ENCODE measurements around the gene SMARCD1. TPM values are rescaled to one million over a fixed set of nuclear protein-coding genes. Genes with fewer than 3 reads are reported as not detected.
A peak's percentile ranks its signal among the peaks of the same experiment; 100 is the strongest.

The SMARCD1 gene
- total RNA-seq, 2 experiments from 2014 or later, result 47.3 to 55.1 TPM

DNA sequence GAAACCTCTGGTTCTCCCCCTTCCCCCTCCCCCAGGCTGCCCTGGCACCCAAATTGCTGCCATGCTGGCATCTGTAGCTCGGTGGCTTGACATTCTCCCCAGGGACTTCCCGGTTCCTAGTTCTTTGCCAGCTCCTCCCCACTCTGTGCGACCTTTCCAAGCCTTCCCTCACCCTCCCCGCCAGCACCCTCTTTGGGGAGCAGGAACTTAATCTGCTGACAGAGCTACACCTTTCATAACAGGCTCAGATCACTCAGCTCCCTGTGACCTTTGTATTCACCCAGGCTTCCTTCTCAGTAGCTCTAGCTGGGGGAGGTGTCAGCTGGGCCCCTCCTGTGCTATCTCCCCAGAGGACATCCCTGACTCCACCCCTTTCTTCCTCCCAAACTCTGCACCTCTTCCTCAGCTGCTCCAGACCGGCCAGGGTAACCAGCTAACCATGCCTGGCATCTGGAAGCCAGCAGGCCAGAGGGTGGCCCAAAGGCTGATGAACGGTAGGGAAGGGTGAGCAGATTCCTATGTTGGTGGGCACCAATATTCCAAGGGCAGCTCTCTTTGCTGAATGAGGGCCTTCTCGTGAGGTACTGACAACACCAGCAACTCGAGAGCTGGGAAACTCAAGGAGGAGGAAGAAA, 25.1 kb downstream of the SMARCD1 start:
- H3K36me3 Mint-ChIP-seq (ENCODE audit: low read depth), result peaks cover 5% of the 10 kb centered on the region
- no peaks in the 10 kb centered on the region for H3K27me3 Mint-ChIP-seq
- H3K4me3 Mint-ChIP-seq, result peak overlapping the region; percentile 44
- no peak for ATAC-seq
- ChIA-PET POLR2A (interaction anchor here (0.7 to 3.4 kb wide), 10 partner anchors 11 to 173 kb away, joined by 3 to 26 read pairs (median 4); partner anchors contain the start of genes CERS5, LIMA1 and SMARCD1), CTCF (interaction anchor here (0.7 to 5.9 kb wide), 35 partner anchors 10 to 330 kb away, joined by 3 to 57 read pairs (median 10); partner anchors contain the start of genes CERS5, GPD1 and SMARCD1)
- DNase-seq, result peak; percentile 33
- peak overlapping the region; percentile 75 for H3K27ac Mint-ChIP-seq
- peaks cover 21% of the 10 kb centered on the region for H3K4me1 Mint-ChIP-seq (ENCODE audit: low read depth)
- H3K9me3 Mint-ChIP-seq, result no peaks in the 10 kb centered on the region
- TF ChIP-seq, protein P1, sequence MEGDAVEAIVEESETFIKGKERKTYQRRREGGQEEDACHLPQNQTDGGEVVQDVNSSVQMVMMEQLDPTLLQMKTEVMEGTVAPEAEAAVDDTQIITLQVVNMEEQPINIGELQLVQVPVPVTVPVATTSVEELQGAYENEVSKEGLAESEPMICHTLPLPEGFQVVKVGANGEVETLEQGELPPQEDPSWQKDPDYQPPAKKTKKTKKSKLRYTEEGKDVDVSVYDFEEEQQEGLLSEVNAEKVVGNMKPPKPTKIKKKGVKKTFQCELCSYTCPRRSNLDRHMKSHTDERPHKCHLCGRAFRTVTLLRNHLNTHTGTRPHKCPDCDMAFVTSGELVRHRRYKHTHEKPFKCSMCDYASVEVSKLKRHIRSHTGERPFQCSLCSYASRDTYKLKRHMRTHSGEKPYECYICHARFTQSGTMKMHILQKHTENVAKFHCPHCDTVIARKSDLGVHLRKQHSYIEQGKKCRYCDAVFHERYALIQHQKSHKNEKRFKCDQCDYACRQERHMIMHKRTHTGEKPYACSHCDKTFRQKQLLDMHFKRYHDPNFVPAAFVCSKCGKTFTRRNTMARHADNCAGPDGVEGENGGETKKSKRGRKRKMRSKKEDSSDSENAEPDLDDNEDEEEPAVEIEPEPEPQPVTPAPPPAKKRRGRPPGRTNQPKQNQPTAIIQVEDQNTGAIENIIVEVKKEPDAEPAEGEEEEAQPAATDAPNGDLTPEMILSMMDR (IDR thresholded peaks at IDR 0.05), result no peak
- intact Hi-C loops (cut with micrococcal nuclease), result loop anchor here (10.0 kb wide), 1 partner anchor 205 kb away; no protein-coding TSS in a partner anchor

DNA sequence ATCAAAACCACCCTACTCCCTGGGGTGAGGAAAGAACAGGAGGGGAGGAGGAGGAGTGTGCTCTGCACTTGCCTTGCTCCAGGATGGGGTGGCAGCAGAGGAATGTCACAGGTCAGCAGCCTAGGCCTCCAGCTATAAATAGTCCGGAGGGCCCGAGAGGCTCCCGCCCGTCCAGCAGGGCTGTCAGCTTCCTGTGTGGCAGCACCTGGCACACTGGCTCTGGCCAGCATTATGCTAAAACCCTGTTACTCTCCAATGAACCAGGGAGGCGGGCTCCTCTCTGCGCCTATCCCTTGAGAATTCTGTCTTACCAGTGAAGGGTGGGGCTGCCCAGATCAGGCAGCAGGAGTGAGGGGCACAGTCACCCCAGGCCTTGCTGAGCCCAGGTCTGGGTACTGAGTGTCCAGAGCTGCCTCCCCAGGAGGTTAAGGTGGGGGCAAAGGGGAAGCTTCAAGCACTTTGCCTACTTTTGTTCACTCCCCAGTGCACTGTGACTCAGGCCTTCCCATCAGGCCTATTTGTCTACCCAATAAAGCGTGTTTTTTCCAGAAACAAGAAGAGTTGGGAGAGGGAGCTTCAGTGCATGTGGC, 25.7 kb downstream of the SMARCD1 start:
- peaks cover 26% of the 10 kb centered on the region for H3K4me1 Mint-ChIP-seq (ENCODE audit: low read depth)
- ChIA-PET POLR2A (interaction anchor here (0.6 to 3.4 kb wide), 10 partner anchors 13 to 872 kb away, joined by 3 to 26 read pairs (median 6); partner anchors contain the start of genes LIMA1 and SMARCD1), CTCF (interaction anchor here (0.7 to 5.9 kb wide), 56 partner anchors 10 to 330 kb away, joined by 3 to 57 read pairs (median 7); partner anchors contain the start of genes CERS5, GPD1, LIMA1 and SMARCD1)
- ATAC-seq (no peak), DNase-seq (no peak)
- H3K27ac Mint-ChIP-seq, result peak overlapping the region; percentile 83
- H3K4me3 Mint-ChIP-seq, result peak overlapping the region; percentile 95
- no peaks in the 10 kb centered on the region for H3K9me3 Mint-ChIP-seq
- H3K27me3 Mint-ChIP-seq, result no peaks in the 10 kb centered on the region
- peaks cover 7% of the 10 kb centered on the region for H3K36me3 Mint-ChIP-seq (ENCODE audit: low read depth)
- intact Hi-C loops (cut with micrococcal nuclease), result loop anchor here (10.0 kb wide), 1 partner anchor 204 kb away; no protein-coding TSS in a partner anchor
- TF ChIP-seq, protein P1 (IDR thresholded peaks at IDR 0.05), result no peak

DNA sequence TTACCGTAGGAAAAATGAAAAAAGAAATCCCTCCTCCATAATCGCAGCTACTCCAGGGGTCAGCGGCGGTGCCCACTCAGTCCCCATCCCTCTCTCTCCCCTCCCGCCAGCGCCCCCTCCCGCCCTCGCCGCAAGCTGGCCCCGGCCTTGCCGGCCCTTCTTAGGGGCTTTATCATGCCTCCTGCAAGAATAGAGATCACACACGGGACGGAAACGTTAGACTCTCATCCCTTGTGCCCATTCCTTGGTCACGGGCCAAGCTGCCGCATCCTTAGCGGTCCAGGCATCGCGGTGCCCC, 26.2 kb downstream of the SMARCD1 start:
- Mint-ChIP-seq H3K4me3 (peak overlapping the region; percentile 95), H3K27me3 (no peaks in the 10 kb centered on the region), H3K36me3 (ENCODE audit: low read depth) (peaks cover 8% of the 10 kb centered on the region), H3K4me1 (ENCODE audit: low read depth) (peaks cover 30% of the 10 kb centered on the region), H3K27ac (peak overlapping the region; percentile 83), H3K9me3 (no peaks in the 10 kb centered on the region)
- intact Hi-C loops (cut with micrococcal nuclease), result loop anchor here (10.0 kb wide), 1 partner anchor 203 kb away; no protein-coding TSS in a partner anchor
- TF ChIP-seq, protein P1 (IDR thresholded peaks at IDR 0.05), result no peak
- POLR2A ChIA-PET, result interaction anchor here (0.6 to 3.4 kb wide), 13 partner anchors 13 to 872 kb away, joined by 3 to 26 read pairs (median 6); partner anchors contain the start of genes CERS5, LIMA1, RACGAP1 and SMARCD1
- CTCF ChIA-PET, result interaction anchor here (0.7 to 5.9 kb wide), 60 partner anchors 11 to 291 kb away, joined by 3 to 57 read pairs (median 6); partner anchors contain the start of genes CERS5, GPD1, LIMA1 and SMARCD1
- no peak for DNase-seq
- no peak for ATAC-seq

DNA sequence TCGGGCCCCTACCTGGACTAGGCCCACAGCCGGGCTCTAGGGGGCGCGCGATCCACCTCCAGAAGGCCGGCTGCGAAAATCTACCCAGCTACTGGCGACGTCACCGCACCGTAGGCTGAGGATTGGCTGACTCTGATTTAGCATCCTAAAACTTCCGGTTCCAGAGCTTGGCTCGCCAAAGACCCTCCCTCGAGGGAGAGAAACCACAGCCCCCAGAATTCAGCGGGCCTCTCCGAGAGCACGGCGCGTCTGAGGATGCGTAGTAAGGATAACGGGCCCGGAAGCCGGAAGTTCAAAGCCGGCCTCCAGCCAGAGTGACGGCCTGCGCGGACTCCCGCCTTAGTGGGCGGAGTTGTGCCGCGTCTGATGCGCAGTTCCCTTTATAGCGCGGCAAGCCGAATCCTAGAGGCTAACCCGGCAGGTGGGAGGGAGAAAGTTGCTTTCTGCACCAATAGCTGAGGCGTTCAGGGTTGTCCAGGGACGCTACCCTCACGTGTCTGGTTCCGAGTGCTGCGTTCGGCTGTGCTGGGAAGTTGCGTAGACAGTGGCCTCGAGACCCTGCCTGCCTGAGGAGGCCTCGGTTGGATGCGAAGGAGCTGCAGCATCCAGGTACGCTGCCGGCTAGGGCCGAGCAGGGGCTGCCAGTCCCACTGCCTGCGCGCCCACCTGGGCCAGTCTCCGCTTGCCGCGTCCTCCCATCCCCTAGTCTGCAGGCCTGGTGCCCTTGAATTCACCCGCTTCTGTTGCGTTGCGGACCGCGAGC, 26.7 kb downstream of the SMARCD1 start, which contains the start of gene COX14:
COX14 (plus strand) TSS at position 544 of the 763 bp plus-strand sequence. CDS start 7,808 bp downstream, outside the sequence.
- peak within 1 kb of the TSS; percentile 94 for H3K27ac Mint-ChIP-seq
- ATAC-seq (peak; percentile 88), DNase-seq (peak; percentile 100)
- H3K4me3 Mint-ChIP-seq, result peak within 1 kb of the TSS; percentile 95
- H3K27me3 Mint-ChIP-seq, result no peaks in the 10 kb centered on the region
- H3K4me1 Mint-ChIP-seq (ENCODE audit: low read depth), result peaks cover 34% of the 10 kb centered on the region
- TF ChIP-seq, protein P1 (IDR thresholded peaks at IDR 0.05), result peak; percentile 84
- no peaks in the 10 kb centered on the region for H3K9me3 Mint-ChIP-seq
- peaks cover 12% of the 10 kb centered on the region for H3K36me3 Mint-ChIP-seq (ENCODE audit: low read depth)
- ChIA-PET POLR2A (interaction anchor here (0.6 to 3.4 kb wide), 22 partner anchors 9 to 873 kb away, joined by 3 to 26 read pairs (median 4); partner anchors contain the start of genes CERS5, LIMA1, RACGAP1 and SMARCD1), CTCF (interaction anchor here (0.7 to 5.9 kb wide), 60 partner anchors 11 to 291 kb away, joined by 3 to 57 read pairs (median 7); partner anchors contain the start of genes CERS5, GPD1, LIMA1 and SMARCD1)
- intact Hi-C loops (cut with micrococcal nuclease), result loop anchor here (10.0 kb wide), 1 partner anchor 203 kb away; no protein-coding TSS in a partner anchor
